22Rv1 (cell line): ENCODE measurements around the gene POLG.

Experiments
- H3K27ac ChIP-seq: fragments of 450-650 bp; 2 replicates; pipeline ENCODE4 v1.5.1; 2017
- CTCF ChIP-seq: fragments of 450-650 bp; IDR thresholded peaks from 2 replicates; pipeline ENCODE4 v1.5.1; 2017; ENCODE audit warnings: mild to moderate bottlenecking
- ZFX ChIP-seq: fragments of 450-650 bp; IDR thresholded peaks from 2 replicates; pipeline ENCODE4 v1.6.1; 2017; ENCODE audit warnings: antibody characterized with exemption, borderline replicate concordance

The POLG gene

GRCh38 chr15:89307046-89307587 is 27.5 kb downstream of the POLG start:
- no peak overlapping the region for H3K27ac ChIP-seq
- TF ChIP-seq CTCF = no peak
- TF ChIP-seq ZFX = no peak

- no peak overlapping the region for H3K27ac ChIP-seq
- TF ChIP-seq ZFX (no peak), CTCF (no peak)
Measured at GRCh38 chr15:89305395-89305794, 29.2 kb downstream of the POLG start.

GRCh38 chr15:89303986-89304385 is 30.6 kb downstream of the POLG start:
- TF ChIP-seq CTCF (no peak), ZFX (no peak)

GRCh38 chr15:89301304-89302089 is 33.1 kb downstream of the POLG start:
- no peak overlapping the region for H3K27ac ChIP-seq
- TF ChIP-seq CTCF = no peak
- TF ChIP-seq ZFX = no peak

More at GRCh38 chr15:89303986-89304385, 30.6 kb downstream of the POLG start:
- no peak overlapping the region for H3K27ac ChIP-seq

GRCh38 chr15:89299896-89300295 is 34.7 kb downstream of the POLG start:
- H3K27ac ChIP-seq = no peak overlapping the region
- no peak for TF ChIP-seq ZFX
- peak; percentile 12; the same call in 1 of the 2 replicates for TF ChIP-seq CTCF

- TF ChIP-seq CTCF (0 out of 2 replicates have a peak, but pooled peaks have one; percentile 8), ZFX (no peak)
Measured at GRCh38 chr15:89293012-89293411, 41.6 kb downstream of the POLG start.

DNA sequence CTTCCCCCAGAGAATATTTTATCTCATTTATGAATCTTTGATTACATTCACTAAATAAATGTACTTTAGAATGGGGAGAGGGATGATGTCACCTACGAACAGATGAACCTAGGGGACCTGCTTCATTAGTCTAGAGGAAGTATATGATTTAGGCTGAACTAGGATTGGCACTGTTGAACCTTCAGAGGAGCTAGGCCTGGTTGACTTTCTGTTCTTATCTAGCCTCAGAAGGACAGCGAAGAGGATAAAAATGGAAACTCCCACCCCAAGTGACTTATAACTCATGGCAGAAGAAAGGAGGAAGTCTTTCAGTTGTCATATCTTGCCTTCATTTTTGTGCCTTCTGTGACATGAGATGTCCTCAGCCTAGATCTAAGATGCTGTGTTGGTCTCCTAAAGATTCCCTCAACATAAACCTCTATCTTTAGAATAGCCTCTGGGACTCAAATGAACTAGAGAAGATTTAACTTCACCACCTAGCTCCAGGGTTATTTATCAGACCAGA is 42.6 kb downstream of the POLG start:
- no peak overlapping the region for H3K27ac ChIP-seq
- TF ChIP-seq ZFX = no peak
- TF ChIP-seq CTCF = no peak

More at GRCh38 chr15:89293012-89293411, 41.6 kb downstream of the POLG start:
- H3K27ac ChIP-seq = no peak overlapping the region
